GM10266 (cell line): ENCODE measurements around the gene TMEM273.

Experiments
- DNase-seq: peaks from one replicate; pipeline ENCODE4 v3.0.0; 2012; ENCODE audit errors: extremely low spot score
- TF ChIP-seq, protein P1 (sequence below): IDR thresholded peaks from 2 replicates; pipeline ENCODE4 v1.5.1; 2012; ENCODE audit warnings: mild to moderate bottlenecking, low read depth; ENCODE audit not compliant: control insufficient read depth, insufficient read depth; ENCODE audit errors: missing control alignments

Gene TMEM273

DNA sequence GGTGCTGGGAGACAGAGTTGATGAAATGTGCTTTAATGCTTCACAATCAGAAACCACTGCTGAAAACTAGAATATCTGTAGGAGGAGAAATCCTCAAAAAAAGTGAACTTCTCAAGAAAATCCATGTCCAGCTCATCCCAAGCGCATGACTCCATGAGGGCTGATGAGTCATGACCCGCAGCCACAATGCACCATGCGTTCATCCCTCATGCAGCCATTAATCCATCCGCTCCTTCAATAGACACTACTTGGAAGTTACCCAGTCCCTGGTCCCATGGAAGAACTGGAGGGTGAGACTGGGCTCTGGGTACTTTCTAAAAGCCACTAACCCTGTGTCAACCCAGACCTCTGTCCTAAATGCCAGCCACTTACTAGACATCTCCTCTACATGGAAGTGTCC, 24.4 kb downstream of the TMEM273 start:
- no peak for DNase-seq

DNA sequence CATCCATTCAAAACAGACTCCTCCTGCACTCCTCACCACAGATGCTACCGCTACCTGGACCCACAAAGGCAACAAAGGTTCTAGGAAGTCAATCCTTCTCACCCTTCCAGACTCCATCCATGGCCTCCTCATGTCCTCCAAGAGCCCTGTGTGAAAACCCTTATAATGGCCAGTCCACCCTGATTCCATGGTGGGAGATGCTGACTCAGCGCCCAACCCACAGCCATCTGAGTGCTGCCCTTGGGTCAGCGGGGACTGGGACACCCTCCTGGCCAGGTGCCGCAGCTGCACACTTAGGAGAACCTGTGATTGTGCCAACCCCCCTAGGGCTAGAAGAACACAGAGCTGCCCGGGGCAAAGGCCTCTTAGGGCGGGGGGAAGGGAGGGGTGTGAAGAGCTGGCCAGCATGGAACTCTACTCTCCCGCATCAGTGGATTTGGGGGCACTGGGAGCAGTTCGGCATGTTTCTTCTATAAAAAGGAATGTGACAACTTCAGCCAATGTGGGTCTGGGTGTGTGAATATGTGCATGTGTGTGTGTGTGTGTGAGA, 25.4 kb downstream of the TMEM273 start:
- TF ChIP-seq, protein P1, sequence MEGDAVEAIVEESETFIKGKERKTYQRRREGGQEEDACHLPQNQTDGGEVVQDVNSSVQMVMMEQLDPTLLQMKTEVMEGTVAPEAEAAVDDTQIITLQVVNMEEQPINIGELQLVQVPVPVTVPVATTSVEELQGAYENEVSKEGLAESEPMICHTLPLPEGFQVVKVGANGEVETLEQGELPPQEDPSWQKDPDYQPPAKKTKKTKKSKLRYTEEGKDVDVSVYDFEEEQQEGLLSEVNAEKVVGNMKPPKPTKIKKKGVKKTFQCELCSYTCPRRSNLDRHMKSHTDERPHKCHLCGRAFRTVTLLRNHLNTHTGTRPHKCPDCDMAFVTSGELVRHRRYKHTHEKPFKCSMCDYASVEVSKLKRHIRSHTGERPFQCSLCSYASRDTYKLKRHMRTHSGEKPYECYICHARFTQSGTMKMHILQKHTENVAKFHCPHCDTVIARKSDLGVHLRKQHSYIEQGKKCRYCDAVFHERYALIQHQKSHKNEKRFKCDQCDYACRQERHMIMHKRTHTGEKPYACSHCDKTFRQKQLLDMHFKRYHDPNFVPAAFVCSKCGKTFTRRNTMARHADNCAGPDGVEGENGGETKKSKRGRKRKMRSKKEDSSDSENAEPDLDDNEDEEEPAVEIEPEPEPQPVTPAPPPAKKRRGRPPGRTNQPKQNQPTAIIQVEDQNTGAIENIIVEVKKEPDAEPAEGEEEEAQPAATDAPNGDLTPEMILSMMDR, result no peak
- DNase-seq, result no peak

More for the DNA sequence above, 24.4 kb downstream of the TMEM273 start:
- TF ChIP-seq, protein P1, result no peak

DNA sequence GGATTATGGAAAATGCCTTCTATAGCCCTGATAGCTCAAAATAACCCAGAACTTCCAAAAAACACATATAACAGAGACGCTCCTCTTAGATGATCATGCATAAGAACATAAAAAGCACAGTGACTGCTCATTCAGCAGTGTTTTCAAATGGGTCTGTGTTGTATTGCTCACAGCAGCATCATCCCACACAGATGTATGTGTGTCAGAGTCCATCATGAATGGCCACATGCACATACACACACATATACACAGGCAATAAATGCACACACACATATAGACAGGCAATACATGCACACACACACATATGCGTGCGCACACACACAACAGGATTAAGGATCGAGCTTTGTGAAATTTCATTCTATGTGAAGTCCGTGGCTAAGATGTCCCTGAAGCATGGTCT, 26.1 kb downstream of the TMEM273 start:
- DNase-seq, result no peak

DNA sequence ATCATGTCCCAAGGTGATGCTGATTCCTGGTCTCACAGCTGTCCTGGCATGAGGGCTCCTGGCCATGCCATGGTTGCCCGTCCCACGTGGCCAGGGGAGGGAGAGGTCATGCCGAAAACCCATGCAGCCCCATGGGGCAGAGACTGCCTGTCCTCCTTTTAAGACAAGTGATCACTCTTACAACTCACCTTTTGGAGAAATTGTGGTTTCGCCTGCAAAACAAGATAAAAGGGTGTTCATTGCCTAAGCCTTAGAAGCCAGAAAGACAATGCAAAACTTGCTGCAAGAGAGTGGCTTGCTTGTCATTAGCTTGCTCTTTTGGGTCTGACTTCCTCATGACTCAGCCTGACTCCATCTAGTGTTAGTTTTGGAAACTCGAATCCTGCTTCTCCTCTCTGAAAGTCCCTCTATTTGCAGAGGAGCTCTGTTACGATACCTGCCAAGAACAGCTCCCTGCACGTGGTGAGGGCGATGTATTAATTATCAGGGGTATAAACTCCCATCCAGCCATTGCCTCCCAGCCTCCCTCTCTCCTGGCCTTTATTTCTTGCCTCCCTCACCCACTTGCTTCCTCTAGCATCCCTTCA, 26.7 kb downstream of the TMEM273 start:
- TF ChIP-seq, protein P1, result no peak
- no peak for DNase-seq

More for the DNA sequence above, 26.1 kb downstream of the TMEM273 start:
- TF ChIP-seq, protein P1, result no peak

DNA sequence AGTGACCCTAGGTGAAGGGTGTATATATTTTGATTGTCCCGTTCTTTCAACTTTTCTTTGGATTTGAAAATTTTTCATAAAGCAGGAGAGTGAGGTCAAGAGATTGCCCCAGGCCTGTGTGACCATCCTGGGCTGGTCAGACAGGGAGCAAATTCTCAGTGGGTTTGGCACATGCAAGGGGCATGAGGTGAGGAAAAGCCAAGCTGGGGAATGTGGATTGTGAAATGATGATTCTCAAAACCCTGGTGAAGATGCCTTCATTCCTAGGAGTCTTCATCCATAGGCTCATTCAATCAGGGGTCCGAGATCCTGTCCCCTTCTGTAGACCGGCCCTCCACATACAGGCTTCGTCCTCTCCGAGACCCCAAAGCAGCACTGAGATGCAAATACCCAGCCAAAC, 27.4 kb downstream of the TMEM273 start:
- no peak for DNase-seq
- TF ChIP-seq, protein P1, result no peak

DNA sequence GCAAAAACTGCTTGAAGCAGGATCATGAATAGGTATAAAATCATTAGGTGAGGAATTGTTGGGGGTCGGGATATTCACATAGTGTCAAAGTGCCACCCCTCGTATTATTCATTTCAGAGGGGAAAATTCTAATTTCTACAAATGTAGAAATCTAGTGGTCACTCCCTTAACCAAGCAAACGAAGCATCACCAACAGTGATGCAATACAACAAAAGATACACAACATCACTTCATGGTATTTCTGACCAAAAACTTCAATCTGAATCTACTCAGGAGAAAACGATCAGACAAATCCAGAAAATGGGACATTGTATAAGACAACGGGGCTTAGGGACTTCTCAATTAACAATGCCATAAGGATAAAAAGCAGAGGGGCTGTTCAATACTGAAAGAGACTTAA, 28.1 kb downstream of the TMEM273 start:
- TF ChIP-seq, protein P1, result no peak
- DNase-seq, result no peak

DNA sequence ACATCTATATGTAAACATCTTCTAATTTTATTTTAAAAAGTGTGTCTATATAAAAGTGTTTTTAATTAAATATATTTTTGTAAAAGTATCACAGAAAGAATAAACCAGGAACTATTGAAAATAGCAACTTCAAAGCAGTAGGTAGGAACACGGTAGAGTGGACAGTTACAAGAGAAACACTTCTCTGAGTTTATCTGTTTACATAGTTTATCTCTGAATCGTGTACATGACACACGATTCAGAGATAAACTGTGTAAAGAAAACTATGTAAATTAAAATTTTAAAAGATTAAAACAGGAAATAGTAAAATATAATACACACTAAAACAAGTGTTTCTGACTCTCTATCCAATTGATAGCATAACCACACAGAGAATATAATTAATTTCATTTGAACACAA, 29.3 kb downstream of the TMEM273 start:
- DNase-seq, result no peak

More for the DNA sequence above, 29.3 kb downstream of the TMEM273 start:
- TF ChIP-seq, protein P1, result no peak
